Activated CD8-positive, alpha-beta memory T cell treated with anti-CD3 and anti-CD28 coated beads, Interleukin-2, amount 10 ng/mL, durations not matched to agents 7 days and 5 days (primary cell): ENCODE results near the gene RSAD1. TPM values are rescaled to one million over a fixed set of nuclear protein-coding genes. Genes with fewer than 3 reads are reported as not detected.

Source experiments
- ATAC-seq: fragments of 150-1000 bp; cut with Tn5 transposase; one replicate; pipeline ENCODE4 v1.10.0; 2021; ENCODE audit warnings: moderate library complexity
- CTCF ChIA-PET: fragments of 350-600 bp; sonication (Branson Sonifier 250); formaldehyde crosslinking; loops from one replicate; lab custom pipeline; 2021; ENCODE audit warnings: antibody characterized with exemption; lab: Charles Lee
- DNase-seq: peaks from one replicate; pipeline ENCODE4 v3.0.0-alpha.2; 2020
- H3K27ac Mint-ChIP-seq: one replicate; pipeline ENCODE4 v1.8.0; 2021; ENCODE audit warnings: mild to moderate bottlenecking, mixed read lengths
- H3K27me3 Mint-ChIP-seq: one replicate; pipeline ENCODE4 v1.8.0; 2021; ENCODE audit warnings: mixed read lengths
- H3K36me3 Mint-ChIP-seq: one replicate; pipeline ENCODE4 v1.8.0; 2021; ENCODE audit warnings: mild to moderate bottlenecking, mixed read lengths
- H3K4me1 Mint-ChIP-seq: one replicate; pipeline ENCODE4 v1.8.0; 2021; ENCODE audit warnings: mixed read lengths
- H3K4me3 Mint-ChIP-seq: one replicate; pipeline ENCODE4 v1.8.0; 2021; ENCODE audit warnings: mild to moderate bottlenecking, moderate library complexity, mixed read lengths
- H3K9me3 Mint-ChIP-seq: one replicate; pipeline ENCODE4 v1.8.0; 2022; ENCODE audit warnings: low read depth, mixed read lengths
- total RNA-seq, 2 experiments: library from RNA; stranded (reverse); gene quantifications; one replicate each; pipeline ENCODE4 v1.2.3, GENCODE V29; 2021

RSAD1 gene
- 10 to 100 TPM; 30.3 to 33.2 TPM for total RNA-seq

DNA sequence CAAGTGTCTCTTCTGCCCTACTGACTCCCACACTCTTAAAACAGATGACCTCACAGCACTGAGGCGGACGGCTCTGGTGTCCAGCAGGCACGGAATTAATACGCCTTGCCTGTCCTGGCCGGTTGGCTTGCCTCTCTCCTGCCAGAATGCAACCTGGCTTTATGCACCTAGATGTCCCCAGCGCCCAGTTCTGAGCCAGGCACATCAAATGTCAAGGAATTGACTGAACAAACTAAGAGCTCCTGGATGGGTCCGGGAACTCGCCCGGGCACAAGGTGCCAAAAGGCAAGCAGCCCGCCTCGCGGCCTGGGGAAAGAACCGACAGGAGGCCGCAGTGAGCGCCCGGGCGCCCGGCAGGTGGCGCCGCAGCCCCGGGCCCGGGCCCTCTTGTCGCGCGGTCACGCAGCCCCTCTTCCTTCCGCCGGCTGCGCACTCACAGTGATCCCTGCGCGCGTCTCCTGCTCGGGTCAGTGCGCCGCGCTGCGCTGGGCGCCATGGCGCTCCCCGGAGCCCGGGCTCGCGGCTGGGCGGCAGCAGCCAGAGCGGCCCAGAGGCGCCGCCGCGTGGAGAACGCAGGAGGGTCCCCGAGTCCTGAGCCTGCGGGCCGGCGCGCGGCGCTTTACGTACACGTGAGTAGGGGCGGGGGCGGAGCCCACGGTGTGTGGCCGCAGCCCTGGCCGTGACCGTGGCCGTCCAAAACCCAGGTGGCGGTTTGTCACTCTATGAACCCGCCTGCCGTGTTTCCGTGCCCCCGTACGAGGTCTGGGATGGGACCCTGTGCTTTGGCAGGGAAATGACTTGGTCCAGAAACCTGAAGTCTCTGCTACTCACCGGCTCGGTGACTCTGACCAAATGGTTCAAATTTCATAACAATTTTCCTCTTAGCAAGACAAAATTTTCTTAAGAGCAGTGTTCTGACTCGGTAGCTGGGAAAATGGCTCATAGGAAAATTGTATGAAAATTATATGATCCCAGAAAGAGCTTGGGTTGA, at the start of gene RSAD1:
TSS of gene RSAD1 (plus strand) at position 470 of the 991 bp plus-strand sequence. CDS start at position 495, 25 bp downstream.
- no peaks in the 10 kb centered on the region for H3K9me3 Mint-ChIP-seq
- CTCF ChIA-PET: interaction anchor here (0.6 to 2.2 kb wide), 33 partner anchors 8 to 278 kb away, joined by 3 to 13 read pairs (median 4); partner anchors contain the start of genes ACSF2, CHAD, EME1 and LRRC59
- DNase-seq: peak; percentile 89
- H3K27ac Mint-ChIP-seq: peak within 1 kb of the TSS; percentile 72
- peaks cover 5% of the 10 kb centered on the region for H3K36me3 Mint-ChIP-seq
- ATAC-seq: peak; percentile 95
- H3K27me3 Mint-ChIP-seq: no peaks in the 10 kb centered on the region
- H3K4me1 Mint-ChIP-seq: peaks cover 27% of the 10 kb centered on the region
- peak within 1 kb of the TSS; percentile 83 for H3K4me3 Mint-ChIP-seq

DNA sequence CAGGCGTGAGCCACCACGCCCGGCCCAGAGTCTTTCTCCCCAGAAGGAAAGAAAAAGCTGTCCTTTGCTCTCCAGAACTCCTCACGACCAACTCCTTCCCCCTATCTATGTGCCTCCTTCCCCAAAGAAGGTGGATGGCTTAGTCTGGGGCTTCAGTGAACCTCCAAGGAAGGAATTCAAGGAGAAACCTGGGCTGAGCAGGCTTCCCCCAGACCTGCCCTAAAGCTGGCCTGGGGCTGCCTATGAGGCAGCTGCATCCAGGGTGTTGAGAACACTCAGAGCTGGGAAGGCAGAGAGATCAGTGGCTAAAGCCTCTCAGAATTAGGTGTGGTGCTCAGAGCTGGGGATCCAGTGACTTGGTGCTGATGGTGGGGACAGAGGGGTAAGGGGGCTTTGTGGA, 48.9 kb upstream of the RSAD1 start:
- no peaks in the 10 kb centered on the region for H3K27me3 Mint-ChIP-seq
- CTCF ChIA-PET: interaction anchor here (0.8 to 2.1 kb wide), 2 partner anchors 32 to 68 kb away, joined by 3 to 11 read pairs; partner anchors contain the start of gene LRRC59
- peaks cover 21% of the 10 kb centered on the region for H3K4me1 Mint-ChIP-seq
- no peak for ATAC-seq
- no peak for DNase-seq
- no peak overlapping the region for H3K27ac Mint-ChIP-seq
- H3K9me3 Mint-ChIP-seq: no peaks in the 10 kb centered on the region
- H3K36me3 Mint-ChIP-seq: peaks cover 2% of the 10 kb centered on the region
- H3K4me3 Mint-ChIP-seq: no peak overlapping the region

DNA sequence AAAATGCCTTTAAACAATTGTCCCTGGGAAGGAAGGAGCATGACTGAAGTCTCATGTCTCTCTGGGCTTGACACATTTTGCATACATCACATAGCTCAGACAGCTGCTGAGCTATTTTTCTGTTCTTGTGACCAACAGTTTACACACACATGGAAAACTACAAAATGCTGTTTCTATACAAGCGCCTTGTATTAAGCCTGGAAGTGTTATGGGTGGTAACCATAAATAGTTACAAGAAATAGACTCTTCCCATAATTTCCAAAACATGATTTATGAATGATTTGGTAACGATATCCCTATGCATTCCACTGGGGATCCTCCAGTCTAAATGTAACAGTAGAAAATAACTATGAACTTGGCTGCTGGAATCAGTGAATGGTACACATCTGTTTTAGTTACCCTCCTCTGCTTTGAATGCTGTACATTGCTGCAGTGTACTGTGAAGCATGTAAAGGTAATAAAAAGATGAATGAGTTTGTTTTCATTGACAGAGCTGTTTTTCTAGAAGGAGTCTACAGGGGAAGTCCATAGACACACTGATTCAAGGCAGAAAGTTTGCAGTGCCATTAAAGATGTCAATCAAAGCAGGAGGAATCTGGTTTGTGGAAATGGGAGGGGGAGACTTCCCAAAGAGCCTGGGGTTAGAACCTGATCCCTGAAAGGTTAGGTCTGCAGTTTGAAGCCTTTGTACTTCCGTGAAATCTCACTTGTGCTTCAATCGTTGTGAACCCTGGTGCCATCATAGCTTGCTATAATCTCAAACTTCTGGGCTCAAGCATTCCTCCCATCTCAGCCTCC, 47.6 kb upstream of the RSAD1 start:
- DNase-seq: no peak
- Mint-ChIP-seq H3K27me3 (no peaks in the 10 kb centered on the region), H3K9me3 (no peaks in the 10 kb centered on the region), H3K4me3 (no peak overlapping the region), H3K4me1 (peaks cover 12% of the 10 kb centered on the region), H3K27ac (no peak overlapping the region), H3K36me3 (peaks cover 2% of the 10 kb centered on the region)
- CTCF ChIA-PET: interaction anchor here (1.1 to 2.1 kb wide), 5 partner anchors 10 to 48 kb away, joined by 3 to 11 read pairs (median 3); partner anchors contain the start of genes CHAD and LRRC59
- ATAC-seq: no peak

DNA sequence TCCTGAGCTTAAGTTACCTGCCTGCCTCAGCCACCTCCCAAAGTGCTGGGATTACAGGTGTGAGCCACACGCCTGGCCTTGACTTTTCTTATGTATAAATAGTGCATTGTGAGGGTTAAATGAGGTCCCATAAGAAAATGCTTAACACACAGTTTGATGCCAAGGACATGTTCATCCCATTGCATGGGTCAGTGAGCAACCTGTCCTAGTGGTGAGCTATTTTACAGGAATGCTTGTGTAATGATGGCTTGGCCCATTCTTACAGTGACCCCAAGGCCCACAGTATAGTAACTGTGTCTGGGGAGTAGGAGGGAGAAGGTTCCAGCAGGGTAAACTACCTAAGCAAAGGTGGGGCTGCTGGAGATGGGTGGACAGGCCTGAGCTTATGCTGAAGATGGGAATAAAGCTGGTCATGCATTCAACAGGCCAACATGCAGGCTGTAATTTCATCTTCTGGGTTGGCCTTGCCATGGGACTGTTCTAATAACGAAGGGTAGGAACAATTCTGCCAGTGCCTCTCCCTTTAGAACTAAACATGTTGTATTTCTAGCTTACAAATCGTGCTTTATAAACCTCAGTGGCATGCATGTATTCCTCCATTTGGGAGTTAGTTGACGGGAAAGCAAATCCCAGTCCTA, 46.4 kb upstream of the RSAD1 start:
- H3K27me3 Mint-ChIP-seq: no peaks in the 10 kb centered on the region
- H3K4me1 Mint-ChIP-seq: peaks cover 6% of the 10 kb centered on the region
- no peak overlapping the region for H3K27ac Mint-ChIP-seq
- no peak overlapping the region for H3K4me3 Mint-ChIP-seq
- CTCF ChIA-PET: interaction anchor here (2.0 kb wide), 1 partner anchor 11 kb away, joined by 9 read pairs; no protein-coding TSS in a partner anchor
- no peak for ATAC-seq
- H3K36me3 Mint-ChIP-seq: peaks cover 2% of the 10 kb centered on the region
- no peak for DNase-seq
- no peaks in the 10 kb centered on the region for H3K9me3 Mint-ChIP-seq

DNA sequence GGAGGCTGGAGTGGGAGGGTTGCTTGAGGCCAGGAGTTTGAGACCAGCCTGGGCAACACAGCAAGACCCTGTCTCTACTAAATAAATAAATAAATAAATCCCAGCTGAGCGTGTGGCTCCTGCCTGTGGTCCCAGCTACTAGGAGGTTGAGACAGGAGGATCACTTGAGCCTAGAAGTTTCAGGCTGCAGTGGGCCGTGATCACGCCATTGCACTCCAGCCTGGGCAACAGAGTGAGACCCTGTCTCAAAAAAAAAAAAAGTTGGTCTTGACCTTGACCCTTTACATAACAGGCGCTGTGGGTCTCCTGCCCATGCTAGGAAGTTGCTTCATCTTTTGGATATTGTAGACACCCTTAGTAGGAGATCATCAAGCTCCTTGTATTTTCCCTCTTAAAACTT, 41.3 kb upstream of the RSAD1 start:
- H3K27ac Mint-ChIP-seq: no peak overlapping the region
- DNase-seq (no peak), ATAC-seq (no peak)
- no peaks in the 10 kb centered on the region for H3K4me1 Mint-ChIP-seq
- CTCF ChIA-PET: no interaction called here
- no peaks in the 10 kb centered on the region for H3K36me3 Mint-ChIP-seq
- H3K27me3 Mint-ChIP-seq: no peaks in the 10 kb centered on the region
- no peak overlapping the region for H3K4me3 Mint-ChIP-seq
- H3K9me3 Mint-ChIP-seq: no peaks in the 10 kb centered on the region

DNA sequence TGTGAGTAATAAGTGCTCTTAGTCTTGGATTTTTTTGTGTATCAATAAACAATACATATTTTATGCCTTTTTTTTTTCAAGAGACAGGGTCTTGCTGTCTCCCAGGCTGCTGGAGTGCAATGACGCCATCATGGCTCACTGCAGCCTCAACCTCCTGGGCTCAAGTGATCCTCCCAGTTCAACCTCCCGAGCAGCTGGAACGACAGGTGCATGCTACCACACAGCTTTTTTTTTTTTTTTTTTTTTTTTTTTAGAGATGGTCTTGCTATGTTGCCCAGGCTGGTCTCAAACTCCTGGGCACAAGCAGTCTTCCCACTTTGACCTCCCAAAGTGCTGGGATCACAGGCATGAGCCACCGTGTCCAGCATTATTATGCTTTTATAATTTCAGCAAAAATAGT, 39.7 kb upstream of the RSAD1 start:
- no peak for ATAC-seq
- CTCF ChIA-PET: no interaction called here
- no peak overlapping the region for H3K27ac Mint-ChIP-seq

DNA sequence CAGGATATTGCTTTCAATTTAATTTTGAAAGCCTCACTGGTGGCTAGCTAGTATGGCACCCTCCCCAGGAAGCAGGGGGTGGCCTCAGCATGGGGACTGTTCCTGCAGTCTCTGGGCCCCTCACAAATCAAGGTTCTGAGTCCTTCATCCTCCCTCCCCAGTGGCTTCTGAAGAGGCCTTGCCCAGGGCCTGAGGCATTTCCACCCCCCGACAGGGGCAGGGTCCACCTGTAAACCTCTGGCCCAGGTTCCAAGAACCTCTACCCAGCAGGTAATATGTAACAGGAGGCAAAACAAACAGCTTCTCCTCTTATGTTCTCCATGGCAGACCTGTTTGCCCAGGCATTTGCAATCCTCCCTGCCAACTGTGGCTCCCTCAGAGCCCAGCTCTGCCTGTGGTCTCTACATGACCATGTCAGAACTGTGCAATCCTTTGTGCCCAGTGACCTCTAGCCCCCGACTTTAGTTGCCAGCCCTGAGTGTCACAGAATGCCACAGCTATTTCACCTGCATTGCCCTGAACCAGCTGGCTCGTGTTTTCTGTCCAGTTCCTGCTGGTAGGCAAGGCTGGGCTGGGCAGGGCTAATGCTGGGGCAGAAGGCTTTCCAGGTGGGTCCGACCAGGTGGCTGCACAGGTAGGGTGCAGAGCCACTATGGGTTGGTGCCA, 38.4 kb upstream of the RSAD1 start:
- no peaks in the 10 kb centered on the region for H3K36me3 Mint-ChIP-seq
- no peak overlapping the region for H3K4me3 Mint-ChIP-seq
- no peaks in the 10 kb centered on the region for H3K4me1 Mint-ChIP-seq
- H3K9me3 Mint-ChIP-seq: no peaks in the 10 kb centered on the region
- CTCF ChIA-PET: interaction anchor here (1.3 kb wide), 1 partner anchor 43 kb away, joined by 3 read pairs; the partner anchor contains the start of gene LRRC59
- no peak for ATAC-seq
- H3K27me3 Mint-ChIP-seq: no peaks in the 10 kb centered on the region
- DNase-seq: no peak
- no peak overlapping the region for H3K27ac Mint-ChIP-seq

More for the DNA sequence above, 39.7 kb upstream of the RSAD1 start:
- no peaks in the 10 kb centered on the region for H3K27me3 Mint-ChIP-seq
- DNase-seq: no peak
- H3K4me1 Mint-ChIP-seq: no peaks in the 10 kb centered on the region
- no peaks in the 10 kb centered on the region for H3K9me3 Mint-ChIP-seq
- no peaks in the 10 kb centered on the region for H3K36me3 Mint-ChIP-seq
- no peak overlapping the region for H3K4me3 Mint-ChIP-seq

DNA sequence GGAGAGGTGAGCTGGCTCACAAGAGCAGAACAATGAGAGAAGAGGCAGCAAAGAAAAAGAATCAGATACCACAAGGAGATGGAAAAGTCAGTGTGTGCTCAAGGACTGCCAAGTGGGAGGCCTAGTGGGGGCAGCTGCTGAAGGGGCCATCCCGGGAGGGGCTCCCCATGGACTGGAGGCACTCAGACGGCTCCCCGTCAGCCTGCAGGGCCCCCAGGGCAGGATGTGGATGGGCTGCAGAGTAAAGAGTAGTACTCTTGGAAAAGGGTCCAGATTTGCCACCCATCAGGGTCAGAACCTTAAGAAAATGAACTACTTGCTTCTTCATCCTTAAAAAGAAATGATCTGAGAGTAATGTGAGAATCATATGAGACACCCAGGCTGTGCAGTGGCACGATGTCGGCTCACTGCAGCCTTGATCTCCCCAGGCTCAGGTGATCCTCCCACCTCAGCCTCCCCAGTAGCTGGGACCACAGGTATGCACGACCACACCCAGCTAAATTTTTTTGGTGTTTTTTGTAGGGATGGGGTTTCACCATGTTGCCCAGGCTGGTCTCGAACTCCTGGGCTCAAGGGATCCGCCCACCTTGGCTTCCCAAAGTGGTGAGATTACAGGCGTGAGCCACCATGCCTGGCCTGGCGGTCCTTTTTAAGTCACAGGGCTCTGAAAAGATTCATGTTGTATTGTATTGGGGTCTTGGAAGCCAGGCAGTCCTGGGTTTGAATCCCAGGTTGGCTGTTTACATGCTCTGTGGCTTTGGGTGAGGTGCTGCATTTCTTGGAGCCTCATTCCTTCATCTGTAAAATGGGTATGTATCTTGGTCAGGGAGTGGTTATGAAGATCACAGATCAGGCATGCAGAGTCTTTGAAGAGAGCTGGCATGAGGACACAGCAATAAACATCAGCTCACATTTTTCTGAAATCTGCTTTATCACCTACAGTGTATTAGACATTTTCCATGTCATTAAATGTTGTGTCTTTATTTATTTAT, 37.5 kb upstream of the RSAD1 start:
- no peak for ATAC-seq
- no peak for DNase-seq
- Mint-ChIP-seq H3K27me3 (no peaks in the 10 kb centered on the region), H3K4me1 (no peaks in the 10 kb centered on the region), H3K4me3 (no peak overlapping the region), H3K9me3 (no peaks in the 10 kb centered on the region), H3K36me3 (no peaks in the 10 kb centered on the region), H3K27ac (no peak overlapping the region)
- CTCF ChIA-PET: interaction anchor here (1.3 kb wide), 1 partner anchor 44 kb away, joined by 3 read pairs; the partner anchor contains the start of gene LRRC59

DNA sequence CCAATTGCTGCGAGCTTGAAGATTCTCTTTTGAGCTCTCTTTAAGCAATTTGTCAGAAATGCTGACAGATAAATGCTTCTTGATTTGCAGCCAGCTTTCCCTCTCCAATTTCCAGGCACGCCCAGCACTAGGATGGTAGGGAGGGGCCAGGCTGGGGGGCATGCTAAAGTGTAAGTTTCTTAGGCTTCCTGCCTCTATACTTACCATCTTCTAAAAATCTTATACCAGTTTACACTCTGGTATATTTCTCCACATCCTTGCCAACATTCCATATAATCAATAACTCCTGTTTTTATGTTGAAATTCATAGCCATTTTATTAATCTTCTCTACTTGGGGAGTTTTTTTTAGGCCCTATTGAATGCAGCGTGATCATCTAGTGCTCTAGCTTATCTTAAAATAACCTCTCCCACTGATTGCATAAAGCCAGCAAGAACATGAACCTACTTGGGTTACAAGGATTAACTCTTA, 35.1 kb upstream of the RSAD1 start:
- Mint-ChIP-seq H3K9me3 (no peaks in the 10 kb centered on the region), H3K27ac (no peak overlapping the region)

DNA sequence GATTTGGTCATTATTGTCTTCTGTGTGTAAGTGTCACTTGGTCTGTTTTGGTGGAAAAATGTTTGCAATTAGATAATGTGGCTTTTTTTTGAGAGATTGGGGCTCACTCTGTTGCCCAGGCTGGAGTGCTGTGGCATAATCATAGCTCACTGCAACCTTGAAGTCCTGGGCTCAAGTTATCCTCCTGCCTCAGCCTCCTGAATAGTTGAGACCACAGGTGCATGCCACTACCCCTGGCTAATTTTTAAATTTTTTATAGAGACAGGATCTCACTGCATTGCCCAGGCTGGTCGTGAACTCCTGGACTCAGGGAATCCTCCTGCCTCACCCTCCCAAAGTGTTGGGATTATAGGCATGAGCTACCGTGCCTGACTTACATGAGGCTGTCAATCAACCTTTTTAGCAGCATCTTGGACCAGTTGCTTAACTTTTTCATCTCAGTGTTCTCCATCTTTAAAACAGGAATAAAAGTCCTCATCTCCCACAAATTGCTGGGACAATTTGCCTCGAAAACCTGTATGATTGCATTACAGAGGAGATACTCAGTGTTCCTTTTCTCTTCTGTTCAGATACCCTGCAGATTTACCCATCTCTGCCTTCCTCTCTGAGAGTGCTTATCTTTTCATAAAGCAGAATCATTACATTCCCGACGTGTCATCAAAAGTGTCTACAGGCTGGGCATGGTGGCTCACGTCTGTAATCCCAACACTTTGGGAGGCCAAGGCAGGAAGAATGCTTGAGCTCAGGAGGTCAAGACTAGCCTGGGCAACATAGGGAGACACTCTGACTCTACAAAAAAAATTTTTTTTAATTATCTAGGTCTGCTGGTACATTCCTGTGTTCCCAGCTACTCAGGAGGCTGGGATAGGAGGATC, 33.6 kb upstream of the RSAD1 start:
- Mint-ChIP-seq H3K27me3 (no peaks in the 10 kb centered on the region), H3K4me1 (no peaks in the 10 kb centered on the region), H3K36me3 (no peaks in the 10 kb centered on the region), H3K4me3 (no peak overlapping the region), H3K27ac (no peak overlapping the region), H3K9me3 (no peaks in the 10 kb centered on the region)
- CTCF ChIA-PET: interaction anchor here (0.6 to 1.0 kb wide), 4 partner anchors 10 to 83 kb away, joined by 3 to 4 read pairs (median 3); partner anchors contain the start of gene LRRC59
- ATAC-seq (no peak), DNase-seq (no peak)

More for the DNA sequence above, 35.1 kb upstream of the RSAD1 start:
- Mint-ChIP-seq H3K27me3 (no peaks in the 10 kb centered on the region), H3K4me3 (no peak overlapping the region), H3K4me1 (no peaks in the 10 kb centered on the region), H3K36me3 (no peaks in the 10 kb centered on the region)
- no peak for ATAC-seq
- no peak for DNase-seq
- CTCF ChIA-PET: interaction anchor here (0.8 to 1.0 kb wide), 2 partner anchors 46 kb away, joined by 4 to 5 read pairs; partner anchors contain the start of gene LRRC59
